HCT116 (cell line): ENCODE measurements around the gene RBBP8NL. TPM values are rescaled to one million over a fixed set of nuclear protein-coding genes. Genes with fewer than 3 reads are reported as not detected.

Source experiments
- ATAC-seq: fragments of 200-7000 bp; cut with Tn5 transposase; 2 replicates; pipeline ENCODE4 v1.9.1; 2020; ENCODE audit warnings: mild to moderate bottlenecking, moderate library complexity
- BruUV-seq: library from RNA; stranded (reverse); fragments of 400-500 nt; replicated peaks from 2 replicates; lab custom pipeline; 2021; lab: Mats Ljungman, UMichigan
- CTCF ChIA-PET: fragments of 300-600 bp; sonication (Branson Sonifier 250); formaldehyde crosslinking; loops from one replicate; lab custom pipeline; 2021; ENCODE audit warnings: antibody characterized with exemption; lab: Charles Lee
- POLR2A ChIA-PET: fragments of 300-600, 350-600 bp; sonication (Branson Sonifier 250); formaldehyde crosslinking; loops from one replicate; lab custom pipeline; 2021; ENCODE audit warnings: antibody characterized with exemption; lab: Charles Lee
- RAD21 ChIA-PET, 2 experiments: fragments of 300-600 bp; sonication (Branson Sonifier 250); formaldehyde crosslinking; loops; one replicate each; lab custom pipeline; 2023; ENCODE audit warnings: low total read pairs in 2 of 2; ENCODE audit not compliant: uncharacterized antibody in 2 of 2, unreplicated experiment in 2 of 2, low non-redundant PET in 1 of 2; lab: Charles Lee
- DNase-seq: peaks from one replicate; pipeline ENCODE4 v3.0.0-alpha.2; 2010; ENCODE audit warnings: low read depth, low spot score
- H2AFZ ChIP-seq: fragments of 200-600 bp; shearing (Covaris generic), sonication (generic); 2 replicates; pipeline ENCODE4 v1.6.1; 2017; ENCODE audit warnings: low read depth, mixed run types, mixed read lengths, antibody characterized with exemption, low read length; ENCODE audit not compliant: poor library complexity, severe bottlenecking
- H3K27ac ChIP-seq: 2 replicates; pipeline ENCODE4 v1.5.1; 2012; ENCODE audit warnings: low read depth, low read length
- H3K27me3 ChIP-seq: fragments of 200-600 bp; sonication (generic); 2 replicates; pipeline ENCODE4 v1.6.1; 2016; ENCODE audit warnings: mixed run types, low read length, mixed read lengths; ENCODE audit not compliant: insufficient read depth
- H3K36me3 ChIP-seq, 2 experiments: fragments of 200-500 bp in 1 of 2; fragments of 200-600 bp in 1 of 2; sonication (Bioruptor generic) in 1 of 2; sonication (generic) in 1 of 2; 2 replicates each; pipeline versions ENCODE4 v1.5.1 to v1.6.1; 2014 to 2016; ENCODE audit warnings: low read length in 2 of 2, inconsistent platforms in 1 of 2, mixed read lengths in 1 of 2, mixed run types in 1 of 2; ENCODE audit not compliant: insufficient read depth in 2 of 2, control insufficient read depth in 1 of 2
- H3K4me1 ChIP-seq, 2 experiments: fragments of 200-600 bp in 1 of 2; sonication (generic) in 1 of 2; 2 replicates each; pipeline versions ENCODE4 v1.5.1 to v1.6.1; 2012 to 2017; ENCODE audit warnings: low read length in 2 of 2, inconsistent platforms in 1 of 2, mild to moderate bottlenecking in 1 of 2, mixed read lengths in 1 of 2, mixed run types in 1 of 2, moderate library complexity in 1 of 2; ENCODE audit not compliant: insufficient read depth in 2 of 2, control insufficient read depth in 1 of 2
- H3K4me2 ChIP-seq: fragments of 200-600 bp; sonication (generic); 2 replicates; pipeline ENCODE4 v1.6.1; 2017; ENCODE audit warnings: mixed run types, low read length, mixed read lengths
- H3K4me3 ChIP-seq, 2 experiments: fragments of 200-600 bp in 1 of 2; sonication (generic) in 1 of 2; replicated peaks in 1 of 2; 2 replicates each; pipeline ENCODE4 v1.5.1; 2011 to 2016; ENCODE audit warnings: low read length in 2 of 2, control low read depth in 1 of 2, low read depth in 1 of 2, mild to moderate bottlenecking in 1 of 2, mixed read lengths in 1 of 2, mixed run types in 1 of 2
- H3K79me2 ChIP-seq: fragments of 200-600 bp; sonication (generic); 2 replicates; pipeline ENCODE4 v1.6.1; 2017; ENCODE audit warnings: mild to moderate bottlenecking, mixed run types, low read length, moderate library complexity, mixed read lengths; ENCODE audit not compliant: insufficient read depth
- H3K9ac ChIP-seq: fragments of 200-600 bp; sonication (generic); 2 replicates; pipeline ENCODE4 v1.6.1; 2016; ENCODE audit warnings: low read length, mixed read lengths
- H3K9me2 ChIP-seq: fragments of 200-600 bp; sonication (generic), shearing (Covaris generic); 2 replicates; pipeline ENCODE4 v1.6.1; 2017; ENCODE audit warnings: mixed run types, mild to moderate bottlenecking, moderate library complexity; ENCODE audit not compliant: insufficient read depth
- H3K9me3 ChIP-seq, 2 experiments: fragments of 200-500 bp in 1 of 2; fragments of 200-600 bp in 1 of 2; sonication (Bioruptor generic) in 1 of 2; sonication (generic) in 1 of 2; 2 replicates each; pipeline ENCODE4 v1.6.1; 2014 to 2017; ENCODE audit warnings: low read length in 2 of 2, mixed read lengths in 2 of 2, inconsistent platforms in 1 of 2, low read depth in 1 of 2, mild to moderate bottlenecking in 1 of 2, mixed run types in 1 of 2, moderate library complexity in 1 of 2; ENCODE audit not compliant: control insufficient read depth in 1 of 2, insufficient read depth in 1 of 2
- H4K20me1 ChIP-seq: fragments of 200-600 bp; sonication (generic), shearing (Covaris generic); 2 replicates; pipeline ENCODE4 v1.6.1; 2017; ENCODE audit warnings: mixed run types, mild to moderate bottlenecking, moderate library complexity; ENCODE audit not compliant: insufficient read depth
- CBX3 ChIP-seq: IDR thresholded peaks from 2 replicates; pipeline ENCODE4 v1.6.1; 2012; ENCODE audit warnings: low read depth
- CEBPB ChIP-seq: IDR thresholded peaks from 2 replicates; pipeline ENCODE4 v1.6.1; 2012; ENCODE audit warnings: low read depth
- EGR1 ChIP-seq: IDR thresholded peaks from 2 replicates; pipeline ENCODE4 v1.6.1; 2012; ENCODE audit warnings: low read depth
- EZH2phosphoT487 ChIP-seq: fragments of 200-600 bp; IDR thresholded peaks from 2 replicates; pipeline ENCODE4 v1.6.1; 2018; ENCODE audit warnings: antibody characterized with exemption, borderline replicate concordance
- JUND ChIP-seq: IDR thresholded peaks from 2 replicates; pipeline ENCODE4 v1.6.1; 2012
- MAX ChIP-seq: IDR thresholded peaks from 2 replicates; pipeline ENCODE4 v1.6.1; 2012
- POLR2AphosphoS5 ChIP-seq: IDR thresholded peaks from 2 replicates; pipeline ENCODE4 v1.6.1; 2011; ENCODE audit warnings: mild to moderate bottlenecking, low read depth, low read length, moderate library complexity
- SP1 ChIP-seq: IDR thresholded peaks from 2 replicates; pipeline ENCODE4 v1.6.1; 2012; ENCODE audit warnings: low read depth
- ZBTB33 ChIP-seq: IDR thresholded peaks from 2 replicates; pipeline ENCODE4 v1.6.1; 2011; ENCODE audit warnings: mild to moderate bottlenecking, low read length, moderate library complexity; ENCODE audit not compliant: insufficient replicate concordance; ENCODE audit errors: extremely low read depth
- ZFX ChIP-seq: fragments of 450-650 bp; IDR thresholded peaks from 2 replicates; pipeline ENCODE4 v1.6.1; 2017
- ZNF274 ChIP-seq: fragments of 200-500 bp; sonication (Bioruptor generic); IDR thresholded peaks from 2 replicates; pipeline ENCODE4 v1.6.1; 2014; ENCODE audit warnings: mild to moderate bottlenecking, low read depth, low read length, inconsistent platforms
- intact Hi-C: fragments of 100-400 bp; cut with micrococcal nuclease; formaldehyde crosslinking; loops from 2 replicates; pipeline ENCODE4 v1.10.0; 2022
- total RNA-seq: library from RNA; stranded (reverse); gene quantifications from one replicate; pipeline ENCODE4 v1.2.1, GENCODE V29; 2021; ENCODE audit not compliant: unreplicated experiment
- TF ChIP-seq, protein P1 (sequence below): IDR thresholded peaks from 2 replicates; pipeline ENCODE4 v1.6.1; 2012; ENCODE audit warnings: low read depth

Gene RBBP8NL
- total RNA-seq, 1 experiment from 2014 or later: 0.59 TPM

- H3K36me3 ChIP-seq: no peaks in the 10 kb centered on the region
- ChIA-PET POLR2A (interaction anchor here (1.0 kb wide), 1 partner anchor 22 kb away, joined by 6 read pairs; the partner anchor contains the start of gene RPS21), CTCF (interaction anchor here (0.7 to 2.7 kb wide), 10 partner anchors 9 to 382 kb away, joined by 3 to 20 read pairs (median 6); partner anchors contain the start of gene ADRM1), RAD21 (interaction anchor here (1.6 to 1.8 kb wide), 2 partner anchors 207 kb away, joined by 5 to 6 read pairs; no protein-coding TSS in a partner anchor)
- H3K4me1 ChIP-seq: peaks cover 29 to 40% of the 10 kb centered on the region in 2 experiments
- intact Hi-C loops: no loop called here
- no peak overlapping the region for H3K27ac ChIP-seq
- BruUV-seq: no TSS peak
- peaks cover 16% of the 10 kb centered on the region for H3K79me2 ChIP-seq
- H3K4me2 ChIP-seq: peak overlapping the region; percentile 79
- TF ChIP-seq MAX (no peak), EGR1 (no peak), POLR2AphosphoS5 (no peak), ZNF274 (no peak), CEBPB (no peak), SP1 (no peak), ZBTB33 (no peak), CBX3 (no peak), ZFX (no peak), JUND (no peak), EZH2phosphoT487 (no peak)
- TF ChIP-seq, protein P1, sequence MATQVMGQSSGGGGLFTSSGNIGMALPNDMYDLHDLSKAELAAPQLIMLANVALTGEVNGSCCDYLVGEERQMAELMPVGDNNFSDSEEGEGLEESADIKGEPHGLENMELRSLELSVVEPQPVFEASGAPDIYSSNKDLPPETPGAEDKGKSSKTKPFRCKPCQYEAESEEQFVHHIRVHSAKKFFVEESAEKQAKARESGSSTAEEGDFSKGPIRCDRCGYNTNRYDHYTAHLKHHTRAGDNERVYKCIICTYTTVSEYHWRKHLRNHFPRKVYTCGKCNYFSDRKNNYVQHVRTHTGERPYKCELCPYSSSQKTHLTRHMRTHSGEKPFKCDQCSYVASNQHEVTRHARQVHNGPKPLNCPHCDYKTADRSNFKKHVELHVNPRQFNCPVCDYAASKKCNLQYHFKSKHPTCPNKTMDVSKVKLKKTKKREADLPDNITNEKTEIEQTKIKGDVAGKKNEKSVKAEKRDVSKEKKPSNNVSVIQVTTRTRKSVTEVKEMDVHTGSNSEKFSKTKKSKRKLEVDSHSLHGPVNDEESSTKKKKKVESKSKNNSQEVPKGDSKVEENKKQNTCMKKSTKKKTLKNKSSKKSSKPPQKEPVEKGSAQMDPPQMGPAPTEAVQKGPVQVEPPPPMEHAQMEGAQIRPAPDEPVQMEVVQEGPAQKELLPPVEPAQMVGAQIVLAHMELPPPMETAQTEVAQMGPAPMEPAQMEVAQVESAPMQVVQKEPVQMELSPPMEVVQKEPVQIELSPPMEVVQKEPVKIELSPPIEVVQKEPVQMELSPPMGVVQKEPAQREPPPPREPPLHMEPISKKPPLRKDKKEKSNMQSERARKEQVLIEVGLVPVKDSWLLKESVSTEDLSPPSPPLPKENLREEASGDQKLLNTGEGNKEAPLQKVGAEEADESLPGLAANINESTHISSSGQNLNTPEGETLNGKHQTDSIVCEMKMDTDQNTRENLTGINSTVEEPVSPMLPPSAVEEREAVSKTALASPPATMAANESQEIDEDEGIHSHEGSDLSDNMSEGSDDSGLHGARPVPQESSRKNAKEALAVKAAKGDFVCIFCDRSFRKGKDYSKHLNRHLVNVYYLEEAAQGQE: no peak
- no peaks in the 10 kb centered on the region for H3K9me3 ChIP-seq
- H3K27me3 ChIP-seq: no peaks in the 10 kb centered on the region
- no peak for DNase-seq
- no peaks in the 10 kb centered on the region for H4K20me1 ChIP-seq
- no peak overlapping the region for H3K9ac ChIP-seq
- H2AFZ ChIP-seq: no peak overlapping the region
- ATAC-seq: no peak
- H3K9me2 ChIP-seq: no peaks in the 10 kb centered on the region
- H3K4me3 ChIP-seq: no peak overlapping the region
Observed at GRCh38 chr20:62409086-62409853, 18.1 kb downstream of the RBBP8NL start.
